GM04503 (cell line): ENCODE data around the gene OAT.
"Not testable (repeated sequence)": the region's sequence is repeated elsewhere in the genome, so short reads cannot be mapped to it uniquely, and the experiment has no call there.

ENCODE experiments used
- DNase-seq: peaks from one replicate; pipeline ENCODE4 v3.0.0-alpha.2; 2012; ENCODE audit warnings: low read depth

The OAT gene

DNA sequence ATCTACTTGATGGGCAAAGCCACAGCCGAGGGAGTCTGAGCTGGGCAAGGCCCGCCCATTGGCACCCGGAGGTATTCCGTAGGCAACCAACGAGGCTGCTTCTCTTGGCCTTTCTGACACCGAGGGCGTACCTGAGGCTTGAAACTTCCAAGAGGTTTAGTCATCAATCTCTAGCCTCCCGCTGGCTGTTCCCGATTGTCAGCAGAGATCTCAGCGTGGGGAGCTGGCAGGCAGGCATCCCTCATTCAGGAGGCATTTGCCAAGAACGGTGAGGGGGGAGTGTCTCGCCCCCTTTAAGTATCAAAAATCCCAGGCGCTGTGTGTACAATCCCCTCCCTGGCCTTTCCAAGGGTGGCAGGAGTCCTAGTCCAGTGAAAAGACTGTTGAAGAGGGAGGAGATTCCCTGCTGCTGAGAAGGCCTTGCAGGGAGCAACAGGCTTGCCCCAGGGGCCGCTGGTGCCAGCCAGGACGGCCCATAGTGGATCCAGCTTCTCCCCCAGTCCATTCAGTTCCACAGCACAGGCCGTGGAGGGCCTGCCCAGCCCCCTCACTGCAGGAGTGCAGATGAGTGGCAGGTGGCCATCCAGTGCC, 39.7 kb downstream of the OAT start:
- no peak for DNase-seq

DNA sequence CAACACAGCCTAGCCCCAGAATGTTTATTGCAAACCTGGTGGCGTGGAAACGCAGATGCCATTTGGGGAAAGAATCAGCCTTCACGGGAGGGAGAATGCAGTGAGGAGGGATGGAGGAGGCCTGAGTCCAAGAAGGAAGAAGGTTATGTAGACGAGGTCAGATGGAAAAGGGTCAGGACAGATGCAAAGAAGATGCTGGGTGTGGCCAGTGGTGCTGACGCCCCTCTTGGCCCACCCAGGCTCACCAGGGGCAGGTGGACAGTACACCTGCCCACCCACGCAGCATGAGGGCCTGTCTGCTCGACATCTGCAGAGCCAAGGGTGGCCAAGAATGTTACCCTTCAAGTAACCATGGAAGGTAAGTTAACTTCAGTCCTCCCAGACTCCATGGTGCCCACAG, 40.5 kb downstream of the OAT start:
- no peak for DNase-seq

DNA sequence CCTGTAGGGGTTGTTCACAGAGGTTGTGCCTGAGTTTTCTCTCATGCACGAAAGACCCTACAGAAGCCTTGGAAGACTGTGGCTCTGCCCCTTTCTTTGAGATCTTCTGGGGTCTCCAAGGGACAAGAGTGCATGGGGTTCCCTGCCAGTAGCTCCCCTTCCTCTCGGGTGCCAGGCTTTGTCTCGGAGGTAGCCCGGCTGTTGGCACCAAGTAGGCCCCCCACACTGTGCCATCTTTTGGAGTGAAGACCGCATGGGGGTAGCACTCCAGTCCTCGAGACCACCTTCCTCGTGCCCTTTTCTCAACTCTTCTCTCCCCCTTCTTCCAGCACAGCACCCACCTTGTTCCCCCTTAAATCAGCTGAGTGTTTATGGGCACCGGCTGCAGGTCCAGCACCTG, 41.6 kb downstream of the OAT start:
- no peak for DNase-seq

DNA sequence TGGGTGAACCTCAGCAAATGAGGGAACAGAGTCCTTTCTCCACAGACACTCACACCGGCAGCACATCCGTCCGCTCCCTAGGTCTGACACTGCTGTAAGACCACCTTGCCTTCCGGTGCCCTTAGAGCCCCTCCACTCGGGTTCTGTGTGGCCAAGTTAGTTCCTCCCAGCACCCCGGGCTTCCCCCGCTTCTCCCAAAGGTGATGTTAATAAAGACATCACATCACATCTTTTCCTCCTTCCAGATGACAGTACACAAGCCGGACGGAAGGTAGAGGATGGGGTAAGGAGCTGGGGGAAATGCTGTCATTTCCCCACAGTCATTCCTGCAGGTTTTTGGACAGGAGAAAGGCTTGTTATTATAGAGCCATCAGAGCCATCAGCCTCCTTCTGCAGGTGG, 42.3 kb downstream of the OAT start:
- no peak for DNase-seq

DNA sequence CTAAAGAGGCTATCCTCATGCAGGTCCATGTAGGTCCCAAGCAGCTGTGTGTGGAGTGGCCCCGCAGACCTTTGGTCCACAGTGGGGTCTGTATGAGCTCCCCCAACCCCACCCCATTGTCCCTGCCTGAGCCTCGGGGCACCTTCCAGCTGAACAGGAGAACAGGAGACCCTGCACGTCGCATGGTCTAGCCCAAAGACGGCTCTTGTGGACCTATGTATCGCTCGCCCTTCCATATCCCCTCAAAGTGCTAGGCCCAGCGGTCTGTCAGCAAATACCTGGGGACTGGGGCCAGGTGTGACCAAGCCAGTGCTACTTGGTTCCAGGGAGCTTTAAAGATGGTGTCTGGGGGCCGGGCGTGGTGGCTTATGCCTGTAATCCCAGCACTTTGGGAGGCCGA, 43.0 kb downstream of the OAT start:
- no peak for DNase-seq

DNA sequence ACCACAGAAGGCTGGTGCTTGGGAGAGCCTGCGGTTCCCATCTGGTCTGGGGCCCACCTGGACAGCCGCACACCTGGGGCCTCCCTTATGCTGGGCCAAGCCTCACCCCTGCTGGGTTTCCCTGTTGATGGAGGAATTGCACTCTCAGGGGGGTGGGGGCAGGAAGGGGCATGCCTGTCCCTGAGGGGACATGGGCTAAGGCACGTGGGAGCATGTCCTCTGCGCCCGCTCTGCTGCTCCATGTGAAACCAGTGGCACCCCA, 43.4 kb downstream of the OAT start:
- no peak for DNase-seq

DNA sequence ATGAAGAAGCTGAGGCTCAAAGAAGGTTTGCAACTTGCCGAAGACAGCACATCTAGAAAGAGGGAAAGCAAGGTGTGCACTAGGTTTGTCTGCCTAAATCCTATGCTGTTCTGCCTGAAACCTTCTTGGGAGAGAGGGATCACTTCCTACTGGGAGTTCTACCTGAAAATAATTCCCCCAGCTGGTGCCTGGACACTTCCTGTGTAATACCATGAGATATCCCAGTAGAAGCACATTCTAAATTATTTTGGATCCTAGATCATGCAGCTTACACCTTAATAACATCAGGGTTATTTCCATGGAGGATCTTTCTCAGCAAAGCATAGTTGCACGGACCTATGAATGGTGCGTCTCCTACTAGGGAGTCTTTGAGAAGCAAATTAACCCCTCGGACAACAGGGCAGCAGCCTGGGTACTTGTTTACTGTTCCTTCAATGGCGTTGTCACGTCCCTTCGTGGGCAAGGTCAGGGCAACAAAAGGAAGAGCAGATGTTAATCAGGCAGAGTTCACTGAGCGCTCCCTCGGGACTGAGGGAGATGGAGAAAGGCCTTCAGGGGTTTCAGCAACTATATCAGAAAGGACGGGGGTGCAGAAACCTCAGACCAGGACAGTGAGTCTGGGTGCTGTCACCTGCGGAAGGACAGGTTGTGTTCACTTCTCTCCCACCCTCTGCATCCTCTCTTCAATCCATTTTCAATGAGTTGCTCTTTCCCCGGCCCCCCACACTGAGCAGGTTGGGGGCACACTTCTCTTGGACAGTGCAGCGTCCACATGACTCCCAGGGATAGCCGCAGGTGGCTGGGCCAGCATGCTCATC, 44.0 kb downstream of the OAT start:
- no peak for DNase-seq

DNA sequence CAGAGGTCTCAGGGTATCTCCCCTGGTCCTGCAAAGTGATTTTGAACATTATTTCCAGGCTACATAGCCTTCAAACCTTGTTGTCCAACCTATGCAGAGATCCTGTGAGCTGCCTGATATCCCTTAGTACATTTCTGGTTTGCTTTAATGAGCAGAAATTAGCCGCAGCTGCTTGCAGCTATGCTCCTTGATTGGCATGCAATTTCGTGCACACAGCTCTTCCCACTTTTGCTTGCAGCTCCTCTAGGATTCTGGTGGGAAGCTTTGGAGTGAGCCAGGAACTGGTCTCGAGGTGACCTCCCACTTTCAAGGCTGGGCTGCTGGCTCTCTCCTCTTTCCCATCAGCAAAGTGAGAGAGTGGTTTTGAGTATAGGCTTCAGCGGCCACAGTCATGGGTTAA, 45.8 kb downstream of the OAT start:
- no peak for DNase-seq

DNA sequence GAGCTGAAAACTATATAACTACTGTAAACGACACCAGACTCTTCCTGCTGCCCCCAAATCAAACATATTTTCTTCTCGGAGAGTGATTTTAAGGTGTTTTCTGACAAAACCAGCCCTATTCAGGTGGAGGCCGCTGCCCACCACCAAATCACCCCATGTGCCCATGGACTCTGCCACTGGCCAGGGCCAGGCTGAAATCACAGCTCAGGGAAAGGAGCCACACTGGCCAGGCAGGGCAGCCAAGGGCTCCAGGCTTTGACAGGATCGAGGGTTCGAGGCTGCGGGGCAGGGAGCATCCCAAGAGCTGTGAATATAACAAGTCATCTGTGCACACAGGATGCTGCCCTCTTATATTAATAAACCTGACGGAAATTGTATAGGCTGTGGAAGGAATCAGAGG, 48.3 kb downstream of the OAT start:
- DNase-seq, result no peak

DNA sequence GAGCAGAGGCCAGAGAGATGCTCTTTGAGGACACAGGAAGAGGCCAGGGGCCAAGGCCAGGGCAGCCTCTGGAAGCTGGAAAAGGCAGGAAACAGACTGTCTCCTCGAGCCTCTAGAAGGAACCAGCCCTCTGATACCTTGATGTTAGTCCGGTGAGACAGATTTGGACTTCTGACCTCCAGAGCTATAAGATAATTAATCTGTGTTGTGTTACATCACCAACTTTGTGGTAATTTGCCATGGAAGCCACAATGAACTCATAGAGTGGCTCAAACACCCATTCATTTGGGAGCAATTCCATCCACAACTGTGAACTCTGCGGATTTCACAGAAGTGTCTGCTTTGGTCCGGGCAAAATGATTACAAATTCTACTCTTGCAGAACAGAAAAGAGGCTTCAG, 48.7 kb downstream of the OAT start:
- DNase-seq, result no peak

DNA sequence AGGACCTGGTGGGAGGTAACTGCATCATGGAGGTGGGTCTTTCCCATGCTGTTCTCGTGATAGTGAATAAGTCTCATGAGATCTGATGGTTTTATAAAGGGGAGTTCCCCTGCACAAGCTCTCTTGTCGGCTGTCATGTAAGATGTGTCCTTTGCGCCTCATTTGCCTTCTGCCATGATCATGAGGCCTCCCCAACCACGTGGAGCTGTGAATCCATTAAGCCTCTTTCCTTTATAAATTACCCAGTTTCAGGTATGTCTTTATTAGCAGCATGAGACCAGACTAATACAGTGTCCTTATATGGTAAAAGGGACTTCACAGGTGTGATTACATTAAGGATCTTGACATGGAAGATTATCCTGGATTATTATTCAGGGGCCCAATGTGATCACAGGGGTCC, 49.2 kb downstream of the OAT start:
- DNase-seq, result not testable (repeated sequence)

DNA sequence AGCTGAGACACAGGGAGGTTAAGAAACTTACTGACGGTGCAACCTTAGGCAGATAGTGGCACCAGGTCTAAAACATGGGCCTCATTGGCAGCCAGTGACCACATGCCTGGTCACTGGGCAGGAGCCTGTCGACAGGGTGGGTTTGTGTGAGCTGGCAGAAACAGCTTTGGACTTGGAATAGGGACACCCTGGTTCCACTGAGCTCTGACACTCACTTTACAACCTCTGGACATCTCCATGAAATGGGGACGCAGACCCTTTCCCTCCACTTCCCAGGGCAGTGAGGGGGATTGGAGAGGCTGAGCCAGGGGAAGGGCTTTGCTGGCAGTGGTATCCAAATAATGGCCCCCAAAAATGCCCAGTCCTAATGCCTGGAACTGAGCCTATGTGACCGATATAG, 49.7 kb downstream of the OAT start:
- DNase-seq, result no peak

DNA sequence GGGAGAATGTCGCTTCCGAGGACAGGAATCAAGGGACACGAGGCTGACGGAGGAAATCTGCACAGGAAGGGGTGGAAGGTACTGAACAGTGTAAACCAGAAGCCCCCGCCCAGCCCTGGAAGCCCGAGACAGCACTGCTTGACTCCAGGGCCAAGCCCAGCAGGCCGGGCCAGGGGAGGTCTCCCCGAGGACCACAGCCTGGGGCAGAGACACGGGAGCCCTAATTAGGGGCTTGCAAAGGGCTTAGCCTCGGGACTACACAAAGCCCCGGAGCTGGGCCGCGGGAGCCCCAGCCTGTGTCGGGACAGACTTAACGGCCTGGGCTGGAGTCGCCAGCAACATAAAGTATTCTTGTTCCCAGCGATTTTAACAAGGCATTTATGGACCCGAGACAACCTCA, 50.8 kb downstream of the OAT start:
- no peak for DNase-seq

DNA sequence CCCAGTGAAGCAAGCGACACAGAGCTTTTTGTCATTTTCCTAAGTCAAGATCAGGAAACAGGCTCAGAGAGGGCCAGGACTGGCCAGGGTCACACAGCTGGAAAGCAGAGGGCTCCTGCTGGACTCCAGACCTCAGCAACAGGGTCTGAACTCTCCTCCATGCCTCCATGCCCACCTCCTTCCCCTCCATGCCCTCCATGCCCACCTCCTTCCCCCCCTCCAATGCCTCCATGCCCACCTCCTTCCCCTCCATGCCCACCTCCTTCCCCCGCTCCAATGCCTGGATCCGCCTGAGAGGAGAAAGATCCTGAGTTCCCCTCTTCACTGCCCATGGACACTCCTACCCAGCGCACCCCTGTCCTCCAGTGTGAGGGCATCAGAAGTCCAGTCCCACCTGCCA, 51.3 kb downstream of the OAT start:
- DNase-seq, result no peak

DNA sequence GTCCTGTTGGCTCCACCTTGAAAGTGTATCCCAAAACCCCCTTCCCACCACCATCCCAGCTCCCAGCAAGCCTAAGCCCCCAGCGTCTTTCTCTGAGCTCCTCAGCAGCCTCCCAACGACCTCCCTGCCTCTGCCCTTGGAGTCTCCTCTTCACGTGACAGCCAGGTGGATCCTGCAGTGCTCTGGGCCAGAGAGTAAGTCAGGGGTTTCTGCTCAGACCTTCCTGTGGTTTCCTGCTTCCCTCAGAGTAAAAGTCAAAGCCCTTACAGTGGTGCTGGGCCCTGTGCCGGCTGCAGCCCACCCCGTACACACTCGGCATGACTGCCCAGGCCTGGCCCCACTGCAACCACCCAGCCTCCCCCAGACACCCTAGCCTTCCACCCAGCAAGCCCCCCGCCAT, 51.9 kb downstream of the OAT start:
- no peak for DNase-seq

DNA sequence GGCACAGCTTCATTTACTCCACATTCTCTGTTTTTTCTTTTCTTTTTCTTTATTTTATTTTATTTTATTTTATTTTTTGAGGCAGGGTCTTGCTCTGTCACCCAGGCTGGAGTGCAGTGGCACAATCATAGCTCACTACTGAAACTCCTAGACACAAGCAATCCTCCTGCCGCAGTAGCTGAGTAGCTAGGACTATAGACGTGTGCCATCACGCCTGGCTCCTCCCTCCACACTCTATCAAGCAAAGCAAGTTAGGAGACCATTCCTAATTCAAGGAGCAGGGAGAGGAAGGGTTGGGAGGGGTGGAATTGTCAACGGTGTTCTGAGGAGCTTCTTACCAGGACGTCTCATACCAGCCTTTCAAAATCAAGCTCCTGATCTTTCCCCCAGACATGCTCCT, 52.4 kb downstream of the OAT start:
- DNase-seq, result no peak

DNA sequence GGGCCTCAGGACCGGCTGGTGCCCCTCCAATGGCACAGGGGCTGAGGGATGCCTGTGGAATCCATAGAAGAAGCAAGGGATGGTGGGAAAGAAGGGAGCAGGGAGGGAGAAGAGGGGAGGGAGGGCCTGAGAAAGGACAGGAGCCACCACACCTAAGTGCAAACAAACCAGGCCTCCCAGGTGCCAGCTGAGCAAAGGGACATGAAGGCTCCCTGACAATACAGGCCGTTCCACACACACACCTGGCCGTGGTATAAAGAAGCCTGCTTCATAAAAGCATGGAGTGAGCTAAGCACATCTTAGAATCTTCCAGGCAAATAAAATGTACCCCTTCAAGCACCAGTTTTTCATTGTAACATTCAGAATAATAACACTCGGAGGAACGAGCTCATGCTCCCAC, 54.0 kb downstream of the OAT start:
- no peak for DNase-seq

DNA sequence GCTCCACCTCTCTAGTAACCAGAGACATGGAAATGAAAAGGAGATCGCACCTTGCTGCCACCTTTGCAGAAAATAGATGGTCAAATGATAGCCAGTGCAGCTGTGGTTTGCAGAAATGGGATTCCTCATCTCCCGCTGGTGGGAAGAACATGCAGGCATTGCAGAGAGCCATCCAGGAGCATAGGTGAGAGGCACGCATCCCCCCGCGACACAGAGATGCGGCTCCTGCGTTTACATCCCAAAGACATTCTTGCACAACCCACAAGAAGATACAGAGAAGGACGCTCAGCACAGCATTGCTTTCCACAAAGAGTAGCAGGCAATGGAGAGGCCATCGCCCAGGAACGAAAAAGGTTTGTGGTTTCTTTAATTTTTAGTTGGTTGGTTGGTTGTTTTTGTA, 56.2 kb downstream of the OAT start:
- DNase-seq, result no peak

DNA sequence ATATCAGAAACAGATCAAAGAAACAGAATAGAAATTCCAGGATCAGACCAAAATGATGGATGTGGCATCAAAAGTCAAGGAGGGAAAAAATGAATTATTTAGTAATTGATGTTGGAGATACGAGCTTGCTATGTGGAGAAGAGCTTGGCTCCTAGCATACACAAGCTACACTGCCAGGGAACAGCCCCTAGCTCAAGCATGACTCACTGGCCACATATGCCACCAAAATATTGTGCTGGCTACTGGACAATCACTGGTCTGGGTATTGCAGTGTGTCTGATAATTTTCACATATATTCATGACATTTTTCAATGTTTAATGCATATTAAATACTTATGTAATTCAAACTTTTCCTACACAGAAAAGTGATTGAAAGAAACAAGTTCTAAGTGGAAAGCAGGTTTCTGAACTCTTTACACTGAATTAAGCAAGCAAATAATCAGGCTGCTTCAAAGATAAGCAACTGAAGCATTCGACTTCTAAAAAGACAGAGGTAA, 59.3 kb downstream of the OAT start:
- no peak for DNase-seq

DNA sequence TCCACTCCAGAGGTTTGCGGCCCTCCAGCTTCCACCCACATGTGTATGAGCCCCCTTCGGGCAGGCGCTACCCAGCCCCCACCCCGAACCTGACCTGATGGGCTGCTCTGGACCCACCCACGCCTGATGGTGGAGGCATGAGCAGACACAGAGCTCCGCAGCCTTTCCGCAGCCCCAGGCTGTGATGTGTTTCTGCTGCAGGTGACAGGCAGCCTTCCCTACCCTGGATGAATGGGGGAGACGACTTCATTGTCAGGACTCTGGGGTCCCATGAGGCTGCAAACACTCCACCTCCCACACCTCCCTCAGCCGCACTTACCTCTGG, 61.2 kb downstream of the OAT start:
- DNase-seq, result no peak

DNA sequence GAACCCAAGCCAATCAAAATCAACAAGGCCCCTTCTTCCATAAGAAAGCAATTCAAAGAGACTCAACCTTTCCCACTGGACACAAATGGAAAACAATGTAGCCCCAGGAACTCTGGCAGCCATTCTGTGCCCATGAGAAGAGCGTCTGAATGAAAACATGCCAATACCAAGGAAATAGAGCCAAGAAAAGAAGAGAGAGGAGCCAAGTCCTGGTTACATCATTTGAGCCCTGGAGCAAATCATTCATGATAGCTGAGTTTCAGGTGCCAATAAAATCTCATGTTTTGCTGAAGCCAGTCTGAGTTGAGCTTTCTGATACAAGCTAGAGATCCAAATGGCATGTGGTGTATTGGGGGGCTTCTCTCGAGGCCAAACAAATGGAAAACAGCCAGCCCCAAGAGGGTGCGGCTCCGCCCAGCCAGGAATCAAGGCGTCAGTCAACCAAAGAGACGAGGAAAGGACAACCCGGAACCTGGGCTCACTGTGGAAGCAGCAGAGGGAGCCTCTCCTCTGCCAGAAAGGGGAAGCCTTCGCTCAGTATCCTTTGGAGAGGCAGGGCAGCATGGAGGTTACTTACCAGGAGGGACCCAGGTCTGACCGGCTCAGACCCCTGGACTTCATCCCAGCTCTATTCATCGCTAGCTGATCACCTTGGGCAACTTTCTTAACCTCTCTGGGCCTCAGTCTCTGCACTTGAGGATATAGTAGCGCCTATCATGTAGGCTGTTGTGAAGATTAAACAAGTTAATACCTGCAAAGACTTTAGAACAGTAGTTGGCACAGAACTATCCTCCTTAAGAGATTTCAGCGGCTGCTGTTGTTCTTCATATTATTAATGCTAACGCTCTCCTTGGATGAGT, 61.8 kb downstream of the OAT start:
- DNase-seq, result no peak

DNA sequence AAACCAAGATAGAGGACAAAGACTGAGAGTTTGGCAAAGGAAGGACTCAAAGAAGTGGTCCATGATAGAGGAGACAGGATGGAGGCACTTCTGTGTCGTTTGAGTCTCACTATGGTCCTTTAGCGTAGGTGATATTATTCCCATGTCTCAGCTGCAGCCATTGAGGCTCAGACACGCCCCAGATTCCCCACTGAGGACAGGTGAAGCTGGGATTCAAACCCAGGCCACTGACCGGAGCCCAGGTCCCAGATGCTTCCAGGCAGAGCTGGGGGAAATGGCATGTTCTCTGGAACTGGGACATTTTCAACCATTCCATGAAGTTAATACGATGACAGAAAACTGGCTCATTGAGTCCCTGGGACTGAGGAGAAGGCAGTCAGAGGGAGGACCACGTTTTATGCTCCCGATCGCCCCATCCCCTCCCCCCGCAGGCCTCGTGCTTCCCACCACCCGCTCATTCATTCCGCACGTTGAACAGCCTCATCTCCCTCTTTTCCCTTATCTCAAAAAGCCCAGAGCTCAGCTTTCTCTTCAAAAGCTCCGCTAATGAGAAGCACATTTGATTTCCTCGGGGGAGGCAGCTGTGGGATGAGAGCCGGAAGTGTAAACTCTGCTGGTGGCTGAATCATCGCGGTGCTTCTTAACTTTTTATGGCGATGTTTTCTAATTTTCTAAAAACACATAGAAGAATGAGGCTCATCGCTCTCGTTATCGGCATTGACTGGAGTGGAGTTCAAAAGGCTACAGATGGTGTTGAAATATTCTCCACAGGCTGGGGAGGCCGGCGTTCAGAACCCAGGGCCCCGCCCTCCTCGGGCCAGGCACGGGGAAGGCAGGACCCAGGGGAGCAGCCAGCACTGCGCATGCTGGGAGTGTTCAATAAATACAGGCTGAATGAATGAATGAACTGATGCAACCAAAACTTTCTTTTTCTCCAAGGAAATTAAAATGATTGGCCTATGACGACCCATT, 64.0 kb downstream of the OAT start:
- DNase-seq, result peak; percentile 64
